Omental fat pad (tissue), 4 donors: Measurements from ENCODE around the gene CACNA1F. TPM values are rescaled to one million over a fixed set of nuclear protein-coding genes. Genes with fewer than 3 reads are reported as not detected.

ENCODE experiments used
- ATAC-seq: fragments of 150-250 bp; one replicate; pipeline ENCODE4 v1.9.1; 2016; ENCODE audit warnings: mild to moderate bottlenecking, moderate library complexity; ENCODE audit not compliant: low FRiP score
- DNase-seq: peaks from one replicate; pipeline ENCODE4 v3.0.0-alpha.2; 2019; ENCODE audit warnings: low spot score
- total RNA-seq, 4 donors: library from RNA; depleted of rRNA; stranded (reverse); fragments of >200 nt; gene quantifications; one replicate each; pipeline ENCODE4 v1.1.0, GENCODE V29; 2016
- TF ChIP-seq, protein P1 (sequence below), 3 donors: fragments of 450-650 bp; IDR thresholded peaks; one replicate each; pipeline ENCODE4 v1.5.1; 2016 to 2017; ENCODE audit warnings: antibody characterized with exemption in 3 of 3, mild to moderate bottlenecking in 3 of 3, moderate library complexity in 2 of 3

Gene CACNA1F
- total RNA-seq, 4 donors from 2014 or later: 0.19 to 0.60 (median 0.34) TPM

DNA sequence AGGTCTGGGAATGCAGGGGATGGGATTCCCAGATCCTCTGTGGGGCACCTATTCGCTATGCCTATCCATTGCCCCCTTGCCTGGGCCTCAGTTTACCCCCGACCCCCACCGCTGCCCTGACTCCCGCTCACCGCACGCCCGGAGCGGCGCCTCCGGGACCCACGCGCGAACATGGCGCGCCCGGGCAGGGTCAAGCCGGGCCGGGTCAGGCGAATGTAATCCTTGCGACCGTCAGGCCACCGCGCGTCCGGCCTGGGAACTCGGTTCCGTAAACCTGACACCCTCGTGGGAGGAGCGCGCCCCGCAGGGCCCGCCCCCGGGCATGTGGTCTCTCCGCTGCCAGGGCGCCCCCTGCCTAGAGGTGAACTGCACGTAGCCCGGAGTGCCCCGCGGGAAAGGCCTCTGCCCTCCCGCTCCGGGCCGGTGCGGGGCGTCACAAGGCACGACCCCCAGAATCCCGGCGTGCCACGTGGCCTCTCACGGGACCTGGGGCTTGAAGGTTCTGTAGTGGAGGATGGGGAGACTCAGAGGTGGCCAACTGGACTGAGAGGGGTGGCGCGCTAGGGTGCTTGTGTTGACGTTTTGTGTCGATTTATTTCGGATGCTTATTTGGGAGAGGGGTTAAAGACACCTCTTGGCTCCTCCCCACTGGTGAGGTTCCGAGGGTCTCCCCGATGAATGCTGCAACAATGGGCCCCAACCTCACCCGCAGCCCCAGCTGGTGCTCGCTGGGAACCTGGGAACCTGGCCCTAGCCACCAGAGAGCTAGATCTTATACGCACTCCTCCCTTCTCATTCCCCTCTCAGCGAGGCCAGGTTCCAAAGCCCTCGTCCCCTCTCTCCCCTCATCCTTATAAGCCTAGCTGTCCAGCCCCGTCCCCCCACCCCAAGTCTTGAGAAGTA is 46.8 kb downstream of the CACNA1F start, which contains the start of gene PRICKLE3:
Gene PRICKLE3, minus strand, starts transcription at position 249 of the 903 bp plus-strand sequence. Its CDS starts 76 bp downstream, at position 173.
- TF ChIP-seq, protein P1, sequence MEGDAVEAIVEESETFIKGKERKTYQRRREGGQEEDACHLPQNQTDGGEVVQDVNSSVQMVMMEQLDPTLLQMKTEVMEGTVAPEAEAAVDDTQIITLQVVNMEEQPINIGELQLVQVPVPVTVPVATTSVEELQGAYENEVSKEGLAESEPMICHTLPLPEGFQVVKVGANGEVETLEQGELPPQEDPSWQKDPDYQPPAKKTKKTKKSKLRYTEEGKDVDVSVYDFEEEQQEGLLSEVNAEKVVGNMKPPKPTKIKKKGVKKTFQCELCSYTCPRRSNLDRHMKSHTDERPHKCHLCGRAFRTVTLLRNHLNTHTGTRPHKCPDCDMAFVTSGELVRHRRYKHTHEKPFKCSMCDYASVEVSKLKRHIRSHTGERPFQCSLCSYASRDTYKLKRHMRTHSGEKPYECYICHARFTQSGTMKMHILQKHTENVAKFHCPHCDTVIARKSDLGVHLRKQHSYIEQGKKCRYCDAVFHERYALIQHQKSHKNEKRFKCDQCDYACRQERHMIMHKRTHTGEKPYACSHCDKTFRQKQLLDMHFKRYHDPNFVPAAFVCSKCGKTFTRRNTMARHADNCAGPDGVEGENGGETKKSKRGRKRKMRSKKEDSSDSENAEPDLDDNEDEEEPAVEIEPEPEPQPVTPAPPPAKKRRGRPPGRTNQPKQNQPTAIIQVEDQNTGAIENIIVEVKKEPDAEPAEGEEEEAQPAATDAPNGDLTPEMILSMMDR (IDR thresholded peaks at IDR 0.05): no peak
- ATAC-seq (peak; percentile 41), DNase-seq (peak; percentile 43)

DNA sequence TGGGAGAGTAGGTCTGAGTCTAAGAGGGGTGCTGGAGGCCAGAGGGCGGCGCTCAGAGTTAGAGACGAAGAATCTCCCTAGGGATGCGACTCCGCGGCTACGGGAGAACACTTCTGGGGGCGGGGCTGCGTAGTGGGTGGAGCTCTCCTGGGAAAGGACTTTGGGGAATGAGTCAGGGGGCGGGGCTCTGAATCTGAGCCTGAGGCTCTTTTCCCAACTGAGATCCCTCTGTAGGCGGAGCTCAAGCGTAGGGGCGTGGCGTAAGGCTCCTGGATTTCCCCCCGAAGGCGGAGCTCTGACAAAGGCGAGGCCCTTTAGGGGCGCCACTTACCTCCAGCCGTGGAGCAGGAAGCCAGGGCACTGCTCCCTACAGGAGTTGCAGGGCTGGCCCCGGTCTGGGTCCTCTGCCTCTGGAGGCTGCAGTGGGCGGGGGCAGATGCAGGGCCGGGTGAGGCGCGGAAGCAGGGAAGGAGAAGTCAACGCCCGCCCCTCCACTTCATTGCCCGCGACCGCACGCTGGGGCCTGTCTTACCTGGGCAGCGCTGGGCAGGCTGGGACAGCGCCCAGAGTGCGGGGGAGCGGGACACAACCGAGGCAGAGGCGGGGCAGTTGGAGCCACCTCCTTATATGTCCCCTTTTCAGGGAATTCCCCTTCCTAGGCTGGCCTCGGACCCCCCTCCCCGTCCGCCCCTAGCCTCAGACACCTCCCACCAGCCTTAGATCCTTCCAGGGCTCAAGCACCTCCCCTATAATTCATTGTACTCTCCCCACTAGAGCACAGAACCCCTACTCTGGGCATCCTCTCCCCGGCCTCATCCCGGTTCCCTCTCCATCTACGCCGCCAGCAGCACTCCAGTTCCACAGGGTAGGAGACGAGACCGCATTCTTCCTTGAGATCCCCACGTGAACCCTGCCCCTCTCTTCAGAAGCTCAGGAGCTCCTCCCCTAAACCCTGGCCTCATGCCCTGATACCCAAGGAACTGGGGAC is 48.6 kb downstream of the CACNA1F start:
- TF ChIP-seq, protein P1 (IDR thresholded peaks at IDR 0.05): no peak
- ATAC-seq: peak; percentile 59
- peak; percentile 69 for DNase-seq

DNA sequence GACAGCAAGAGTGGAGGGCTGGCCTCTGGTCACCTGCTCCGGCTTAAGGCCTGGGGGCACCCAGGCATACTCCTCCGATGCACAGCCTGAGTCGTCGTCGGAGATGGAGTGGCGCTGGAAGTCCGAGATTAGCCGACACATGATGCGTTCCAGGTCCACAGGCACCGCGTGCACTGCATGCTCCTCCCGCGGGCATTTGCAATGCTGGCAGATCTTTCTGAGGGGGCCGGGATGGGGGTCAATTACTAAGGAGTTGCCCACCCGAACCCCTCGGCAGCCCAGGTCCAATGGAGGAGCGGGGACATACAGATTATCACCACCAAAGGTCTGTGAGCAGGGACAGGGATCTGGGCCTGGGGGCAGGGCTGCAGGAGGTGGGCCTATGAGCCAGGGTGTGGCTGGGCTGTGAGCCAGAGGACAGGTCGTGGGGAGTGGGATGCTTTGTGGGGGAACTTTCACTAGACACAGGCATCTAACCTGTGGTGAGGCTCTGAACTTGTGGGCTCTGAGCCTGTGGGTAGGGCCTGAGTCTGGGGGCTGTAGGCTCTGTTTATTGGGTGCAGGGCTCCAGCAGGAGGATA is 49.3 kb downstream of the CACNA1F start:
- DNase-seq (no peak), ATAC-seq (no peak)
- TF ChIP-seq, protein P1 (IDR thresholded peaks at IDR 0.05): no peak

DNA sequence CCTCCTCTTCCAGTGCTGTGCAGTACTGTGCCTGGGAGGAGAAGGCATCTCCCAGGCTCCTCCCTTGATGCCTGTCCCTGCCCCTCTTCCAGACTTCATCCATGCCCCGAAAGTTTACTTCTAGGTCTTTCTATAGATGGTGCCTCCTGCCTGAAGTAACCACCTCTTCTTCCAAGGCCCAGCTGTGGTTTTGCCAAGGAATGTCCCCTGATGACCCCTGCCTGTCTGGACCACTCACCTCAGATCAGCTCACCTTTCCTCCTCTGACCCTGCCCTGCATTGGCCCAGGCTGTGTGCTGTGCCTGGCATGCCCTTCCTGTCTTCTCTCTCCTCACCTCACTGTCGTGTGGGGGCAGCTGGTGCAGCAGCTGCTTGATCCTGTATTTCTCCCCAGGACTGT is 53.8 kb downstream of the CACNA1F start:
- TF ChIP-seq, protein P1 (IDR thresholded peaks at IDR 0.05): no peak
- ATAC-seq: no peak

DNA sequence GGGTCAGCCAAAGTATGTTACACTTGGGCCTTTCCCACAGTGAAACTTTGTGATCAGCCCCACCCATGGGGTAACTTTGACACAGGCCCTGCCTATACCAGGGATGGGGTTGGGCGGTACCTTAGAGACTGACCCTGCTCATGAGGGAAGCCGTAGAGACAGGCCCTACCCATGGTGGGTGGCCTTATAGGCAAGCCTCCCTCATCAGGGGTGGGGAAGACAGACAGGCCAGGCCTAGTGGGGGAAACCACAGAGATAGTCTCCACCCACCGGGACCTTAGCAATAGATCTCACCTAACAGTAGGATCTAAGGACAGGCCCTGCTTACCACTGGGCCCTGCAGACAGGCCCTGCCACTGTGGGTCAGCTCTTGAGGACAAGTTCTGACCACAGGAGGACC is 54.6 kb downstream of the CACNA1F start:
- ATAC-seq: no peak
- DNase-seq: no peak
- TF ChIP-seq, protein P1 (IDR thresholded peaks at IDR 0.05): no peak

More for the DNA sequence above, 53.8 kb downstream of the CACNA1F start:
- DNase-seq: no peak

DNA sequence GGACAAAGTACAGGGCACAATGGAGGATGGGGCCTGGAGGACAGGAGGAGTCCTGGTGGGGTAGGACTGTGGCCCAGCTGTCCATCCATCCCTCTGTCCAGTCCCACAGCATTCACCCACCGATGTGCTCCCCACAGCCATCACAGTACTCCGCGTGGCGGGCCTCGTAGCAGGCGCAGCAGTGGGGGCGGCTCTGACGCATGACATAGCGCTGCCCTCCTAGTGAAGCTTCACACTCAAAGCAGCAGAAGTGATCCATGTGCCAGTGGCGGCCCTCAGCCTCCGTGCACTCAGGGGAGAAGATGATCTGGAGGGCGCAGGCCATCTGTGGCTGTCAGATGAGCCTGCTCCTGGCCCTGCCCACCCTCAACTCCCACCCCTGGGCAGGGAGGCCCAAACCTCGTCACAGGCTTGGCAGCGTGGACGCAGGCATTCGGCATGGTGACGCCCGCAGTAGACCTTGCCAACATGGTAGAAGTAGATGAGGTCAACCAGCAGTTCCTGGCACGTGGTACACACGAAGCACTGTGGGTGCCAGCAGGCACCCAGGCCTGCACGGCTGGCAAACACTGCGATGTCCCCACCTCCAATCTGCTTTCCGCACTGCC is 55.2 kb downstream of the CACNA1F start:
- TF ChIP-seq, protein P1 (IDR thresholded peaks at IDR 0.05): no peak
- no peak for DNase-seq
- ATAC-seq: no peak
